HL-60 (cell line): ENCODE results near the gene TRIOBP.

Experiments
- GABPA ChIP-seq: IDR thresholded peaks from 2 replicates; pipeline ENCODE4 v1.6.1; 2012; ENCODE audit warnings: low read depth
- POLR2AphosphoS5 ChIP-seq: IDR thresholded peaks from 2 replicates; pipeline ENCODE4 v1.6.1; 2012; ENCODE audit warnings: low read depth
- REST ChIP-seq: IDR thresholded peaks from 2 replicates; pipeline ENCODE4 v1.6.1; 2012; ENCODE audit warnings: low read depth; ENCODE audit not compliant: insufficient replicate concordance
- TF ChIP-seq, protein P1 (sequence below): IDR thresholded peaks from one replicate; pipeline ENCODE4 v1.5.1; 2011; ENCODE audit warnings: low read length, control low read depth, inconsistent platforms; ENCODE audit not compliant: insufficient read depth

DNA sequence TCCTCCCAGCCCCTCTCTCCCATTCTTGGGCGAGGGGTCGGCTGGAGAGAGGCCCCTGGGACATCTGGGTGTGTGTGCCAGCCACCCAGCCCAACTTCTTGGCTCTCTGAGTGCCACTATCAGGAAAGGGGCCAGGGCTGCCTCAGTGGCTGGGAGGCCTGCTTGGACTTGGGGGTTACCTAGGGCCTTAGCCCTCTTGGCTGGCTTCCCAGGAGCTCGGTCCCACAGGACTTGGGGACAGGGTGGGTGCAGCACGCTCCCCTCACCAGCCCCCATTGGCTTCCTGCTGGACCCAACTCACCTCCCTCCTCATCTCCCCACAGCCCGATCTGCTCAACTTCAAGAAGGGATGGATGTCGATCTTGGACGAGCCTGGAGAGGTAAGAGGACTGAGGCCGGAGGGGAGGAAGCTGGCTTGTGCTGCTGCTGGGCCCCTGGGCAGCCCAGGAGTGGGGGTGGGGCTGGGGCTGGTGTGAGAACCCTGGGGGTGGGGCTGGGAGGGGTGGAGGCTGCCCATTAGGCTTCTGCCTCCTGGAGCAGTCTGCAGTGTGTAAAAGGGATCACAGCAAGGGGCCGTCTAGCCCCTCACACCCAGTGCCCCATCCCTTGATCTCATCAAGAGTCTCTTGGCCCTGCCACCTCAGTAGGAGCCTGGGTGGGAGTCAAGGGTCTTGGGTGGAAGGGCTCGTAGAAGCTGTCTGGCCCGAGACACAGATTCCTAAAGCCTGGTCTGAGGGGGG lies 54.8 kb downstream of the TRIOBP start:
- TF ChIP-seq, protein P1, sequence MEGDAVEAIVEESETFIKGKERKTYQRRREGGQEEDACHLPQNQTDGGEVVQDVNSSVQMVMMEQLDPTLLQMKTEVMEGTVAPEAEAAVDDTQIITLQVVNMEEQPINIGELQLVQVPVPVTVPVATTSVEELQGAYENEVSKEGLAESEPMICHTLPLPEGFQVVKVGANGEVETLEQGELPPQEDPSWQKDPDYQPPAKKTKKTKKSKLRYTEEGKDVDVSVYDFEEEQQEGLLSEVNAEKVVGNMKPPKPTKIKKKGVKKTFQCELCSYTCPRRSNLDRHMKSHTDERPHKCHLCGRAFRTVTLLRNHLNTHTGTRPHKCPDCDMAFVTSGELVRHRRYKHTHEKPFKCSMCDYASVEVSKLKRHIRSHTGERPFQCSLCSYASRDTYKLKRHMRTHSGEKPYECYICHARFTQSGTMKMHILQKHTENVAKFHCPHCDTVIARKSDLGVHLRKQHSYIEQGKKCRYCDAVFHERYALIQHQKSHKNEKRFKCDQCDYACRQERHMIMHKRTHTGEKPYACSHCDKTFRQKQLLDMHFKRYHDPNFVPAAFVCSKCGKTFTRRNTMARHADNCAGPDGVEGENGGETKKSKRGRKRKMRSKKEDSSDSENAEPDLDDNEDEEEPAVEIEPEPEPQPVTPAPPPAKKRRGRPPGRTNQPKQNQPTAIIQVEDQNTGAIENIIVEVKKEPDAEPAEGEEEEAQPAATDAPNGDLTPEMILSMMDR = no peak
- no peak for TF ChIP-seq POLR2AphosphoS5
- TF ChIP-seq GABPA = no peak
- no peak for TF ChIP-seq REST
